ENCODE data around the gene UVRAG.

Gene UVRAG

DNA sequence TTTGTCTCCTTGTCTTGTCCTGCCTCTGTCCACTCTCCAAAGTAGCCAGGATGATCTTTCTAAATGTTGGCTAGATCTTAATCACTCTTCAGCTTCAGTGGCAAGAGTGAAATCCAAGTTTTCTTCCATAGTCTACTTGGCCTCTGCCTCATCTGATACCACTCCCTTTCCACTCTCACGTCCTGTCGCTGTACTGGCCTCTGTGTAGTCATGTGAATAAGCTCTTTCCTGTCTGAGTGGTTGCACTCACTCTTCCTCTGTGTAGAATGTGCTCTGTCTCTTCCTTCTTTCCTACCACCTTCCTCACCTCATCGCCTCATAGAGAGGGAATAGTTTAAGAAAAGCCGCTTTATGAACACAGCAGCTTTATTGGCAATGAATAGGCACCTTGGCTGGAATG, 304.8 kb downstream of the UVRAG start:
- DNase-seq: no peak

DNA sequence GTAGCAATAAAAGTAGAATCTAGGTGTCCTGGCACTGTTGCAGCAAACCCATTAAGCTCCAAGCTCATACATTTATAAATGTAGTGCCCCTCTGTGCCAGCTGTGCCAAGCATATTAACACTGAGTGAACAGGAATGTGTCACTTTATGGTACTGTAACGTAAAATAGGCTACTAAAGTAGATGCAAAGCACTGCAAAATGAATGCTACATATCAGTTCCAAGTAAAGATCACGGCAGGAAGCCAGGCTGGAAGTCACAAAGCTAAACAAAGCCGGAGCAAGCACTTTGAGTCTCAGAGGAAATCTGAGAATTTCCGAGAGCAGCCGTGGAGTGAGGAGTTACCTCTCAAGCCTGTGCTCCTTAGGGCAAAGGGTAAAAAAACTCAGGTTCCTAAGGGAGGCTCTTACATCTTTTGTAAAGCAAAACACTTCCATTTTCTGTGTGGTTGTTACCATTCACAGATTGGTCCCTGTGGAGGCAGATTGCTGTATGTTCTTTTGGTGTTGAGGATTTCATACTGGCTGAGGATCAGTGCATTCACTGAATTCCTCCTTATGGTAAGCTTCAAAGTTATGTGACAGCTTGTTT, 305.6 kb downstream of the UVRAG start:
- DNase-seq: no peak

DNA sequence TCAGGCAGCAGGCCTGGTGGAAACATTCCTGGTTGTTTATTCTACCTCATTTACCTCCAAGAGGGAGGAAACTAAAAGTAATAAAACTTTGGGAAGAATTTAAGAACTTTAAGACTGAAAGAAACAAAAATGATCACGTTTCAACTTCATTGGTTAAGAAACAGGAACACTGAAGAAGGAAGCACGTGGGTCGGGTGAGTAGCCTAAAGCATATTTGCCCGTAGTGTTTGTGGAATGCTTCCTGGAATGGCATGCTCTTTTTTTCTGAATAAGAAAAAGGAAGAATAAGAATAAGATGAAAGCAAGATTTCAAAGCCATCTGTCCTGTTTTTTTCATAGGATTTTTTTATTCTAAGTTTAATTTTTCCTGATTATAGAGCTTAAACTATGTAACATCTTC, 308.2 kb downstream of the UVRAG start:
- DNase-seq: peak; percentile 47 to 60

DNA sequence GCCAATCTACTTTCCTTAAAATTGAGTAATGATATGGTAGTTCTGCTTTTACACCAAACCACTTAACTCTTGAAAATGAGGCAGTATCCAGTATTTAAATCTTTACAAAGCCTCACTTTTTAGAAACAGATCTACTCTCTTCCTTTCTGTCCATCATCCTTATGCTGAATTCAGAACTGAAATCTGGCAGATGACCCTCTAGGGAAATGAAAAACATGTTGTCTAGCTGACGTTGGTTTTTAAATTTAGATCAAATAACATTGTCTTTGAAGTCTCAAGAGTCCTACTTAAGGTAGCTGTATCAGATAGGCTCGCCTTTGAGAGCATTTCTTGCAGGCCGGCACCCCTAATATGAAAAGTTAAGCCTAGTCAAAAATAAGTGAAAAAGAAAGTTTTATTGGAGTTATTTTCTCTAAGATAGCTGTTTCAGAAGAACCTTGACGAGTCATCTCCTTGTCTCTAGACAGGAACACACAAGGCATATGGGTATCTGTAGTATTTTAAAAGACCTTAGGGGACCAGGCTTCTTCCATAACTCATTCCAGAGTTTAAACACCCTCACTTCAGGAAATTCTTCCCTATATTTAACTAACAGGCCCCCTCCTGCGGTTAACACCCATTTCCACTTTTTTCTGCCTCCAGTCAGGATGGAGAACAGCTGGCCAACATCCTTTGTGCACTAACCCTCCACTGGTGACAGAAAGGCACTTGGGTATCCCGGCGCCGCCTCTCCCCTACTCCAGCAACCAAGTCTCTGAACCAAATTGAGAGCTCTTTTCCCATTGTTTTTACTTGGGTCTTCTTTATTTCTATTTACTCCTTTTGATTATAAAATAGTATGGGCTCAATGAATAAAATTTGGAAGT, 310.1 kb downstream of the UVRAG start:
- DNase-seq: peak in 1 of 2 donors; percentile 28

DNA sequence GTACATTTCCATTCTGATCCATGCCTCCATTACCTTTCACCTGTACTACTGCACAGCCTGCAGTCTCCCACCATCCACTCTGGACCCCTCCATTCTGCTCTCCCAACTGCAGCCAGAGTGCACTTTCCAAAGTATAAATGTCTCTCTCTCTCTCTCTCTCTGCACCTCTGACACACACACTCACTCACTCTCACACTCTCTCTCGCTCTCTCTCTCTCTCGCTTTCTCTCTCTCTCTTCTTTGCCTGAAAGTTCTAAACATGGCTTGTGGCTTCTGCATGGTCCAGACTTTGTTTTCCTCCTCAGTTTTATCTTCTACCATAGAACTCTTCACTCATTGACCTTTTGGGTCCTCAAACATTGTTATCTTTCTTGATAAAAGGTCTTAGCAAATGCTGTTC, 314.7 kb downstream of the UVRAG start:
- no peak for DNase-seq

GRCh38 chr11:76131142-76131541, 316.1 kb downstream of the UVRAG start:
- no peak for DNase-seq

- no peak for DNase-seq
Measured at GRCh38 chr11:76131671-76132631, 316.9 kb downstream of the UVRAG start.

DNA sequence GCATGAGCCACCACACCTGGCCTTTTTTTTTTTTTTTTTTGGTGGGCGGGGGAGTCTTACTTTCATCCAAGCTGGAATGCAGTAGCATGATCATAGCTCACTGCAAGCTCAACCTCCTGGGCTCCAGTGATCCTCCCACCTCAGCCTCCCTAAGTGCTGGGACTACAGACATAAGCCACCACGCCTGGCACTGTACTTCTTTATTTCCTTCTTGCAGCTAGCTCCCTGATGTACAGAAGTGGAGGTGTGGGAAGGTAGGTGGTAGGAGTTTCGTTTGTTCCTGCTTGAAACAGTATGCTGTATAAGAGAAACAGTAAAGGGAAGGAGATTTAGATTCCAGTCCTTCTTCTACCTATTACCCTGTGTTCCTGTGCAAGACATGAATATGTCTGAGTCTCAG, 319.2 kb downstream of the UVRAG start:
- DNase-seq: no peak

- no peak for DNase-seq
Measured at GRCh38 chr11:76135491-76135890, 320.5 kb downstream of the UVRAG start.

DNA sequence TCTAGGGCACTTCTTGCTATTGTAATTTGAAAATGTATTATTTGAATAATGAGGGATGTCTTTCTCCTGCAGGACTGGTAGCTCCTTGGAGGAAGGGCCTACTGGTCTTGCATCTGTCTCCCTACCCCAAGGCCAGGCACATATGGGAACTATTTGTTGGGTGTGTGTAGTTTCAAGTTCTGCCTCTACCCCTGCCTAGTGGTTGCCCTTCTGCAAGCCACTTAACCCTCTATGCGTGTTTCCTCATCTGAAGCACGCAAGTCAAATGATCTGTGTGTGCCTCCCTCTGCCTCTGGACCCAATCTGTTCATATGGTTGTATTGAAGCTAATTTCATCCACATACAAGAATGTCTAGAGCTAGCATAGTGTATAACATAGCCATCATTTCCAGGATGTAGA, 324.3 kb downstream of the UVRAG start:
- DNase-seq: peak; percentile 54 to 67

GRCh38 chr11:76140912-76141574, 326.0 kb downstream of the UVRAG start:
- no peak for DNase-seq

- no peak for DNase-seq
Measured at GRCh38 chr11:76141901-76142588, 327.0 kb downstream of the UVRAG start.

- DNase-seq: no peak
Measured at GRCh38 chr11:76143274-76143673, 328.3 kb downstream of the UVRAG start.

DNA sequence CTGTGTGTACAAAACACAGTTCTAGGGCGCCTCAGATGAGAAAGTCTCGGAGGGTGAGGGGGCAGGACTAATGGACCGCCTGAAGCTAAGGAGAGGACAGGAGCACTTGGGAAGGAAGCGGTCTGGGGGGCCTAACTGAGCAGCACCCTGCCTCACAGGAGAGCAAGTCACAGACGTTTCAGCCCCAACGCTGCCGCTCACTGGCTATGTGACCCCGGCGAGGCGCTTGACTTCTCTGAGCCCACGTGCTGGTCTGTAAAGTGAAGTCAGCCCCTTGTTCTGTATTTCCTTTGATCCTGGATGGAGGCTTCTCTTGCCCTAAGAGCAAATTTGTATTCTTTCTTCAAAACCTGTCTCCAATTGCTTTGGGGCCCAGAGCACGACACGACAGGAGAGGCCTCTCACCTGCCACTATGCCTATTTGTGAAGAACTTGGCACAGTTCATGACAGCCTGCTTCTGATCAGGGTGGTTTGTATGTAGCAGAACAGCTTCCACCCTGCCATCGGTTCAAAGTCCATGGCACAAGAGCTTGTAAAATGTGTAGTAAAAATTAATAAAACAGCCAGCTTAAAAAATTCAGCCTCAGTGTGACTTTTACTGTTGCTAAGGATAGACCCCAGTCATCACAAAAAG, 332.2 kb downstream of the UVRAG start:
- no peak for DNase-seq

DNA sequence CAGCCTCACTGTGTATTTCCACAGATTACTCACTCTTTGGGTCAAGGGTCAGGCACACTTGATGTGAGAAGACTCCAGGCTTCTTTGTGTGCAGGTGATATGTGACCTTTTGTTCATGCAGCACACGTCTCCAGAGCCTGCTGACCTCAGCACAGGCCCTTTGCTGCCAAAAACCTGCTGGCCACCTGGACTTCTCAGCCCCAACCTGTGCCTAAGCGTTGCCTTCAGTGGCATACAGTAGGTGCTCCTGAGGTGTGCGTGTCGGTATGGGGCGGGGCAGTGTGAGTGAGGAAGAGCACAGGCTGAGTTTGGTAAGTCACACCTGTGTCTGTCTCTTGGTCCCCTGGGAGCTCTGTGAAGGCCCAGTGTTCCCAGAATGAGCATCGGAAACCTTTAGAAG, 333.2 kb downstream of the UVRAG start:
- no peak for DNase-seq

DNA sequence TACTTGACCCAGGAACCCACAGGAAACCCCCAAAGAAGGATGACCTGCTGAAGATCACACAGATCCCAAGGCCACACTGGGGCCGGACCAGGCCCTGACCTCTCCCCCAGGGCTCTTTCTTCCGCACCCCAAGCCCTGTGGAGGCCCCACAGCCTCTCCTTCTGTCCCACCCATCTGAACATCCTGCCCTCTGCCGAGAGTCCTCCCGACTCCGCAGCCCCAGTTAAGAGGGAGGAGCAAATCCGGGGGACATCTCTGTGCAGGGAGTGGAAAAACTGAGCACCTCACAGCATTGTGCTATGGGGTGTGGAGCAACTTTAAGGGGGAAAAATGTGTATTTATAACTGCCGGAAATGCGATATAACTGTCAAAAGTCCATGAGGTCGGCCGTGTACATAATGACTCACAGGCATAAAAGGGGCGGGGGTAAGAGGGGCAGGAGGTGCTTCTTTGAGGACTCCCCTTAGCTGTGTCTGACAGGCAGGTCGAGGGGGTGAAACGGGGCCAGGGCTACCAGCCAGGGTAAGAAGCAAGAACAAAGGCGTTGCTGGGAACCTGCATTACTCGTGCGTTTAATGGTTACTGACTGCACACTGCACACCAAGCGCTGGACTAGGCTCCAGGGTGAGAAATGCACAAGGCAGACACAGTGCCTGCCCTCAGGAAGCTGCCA, 334.1 kb downstream of the UVRAG start:
- no peak for DNase-seq

DNA sequence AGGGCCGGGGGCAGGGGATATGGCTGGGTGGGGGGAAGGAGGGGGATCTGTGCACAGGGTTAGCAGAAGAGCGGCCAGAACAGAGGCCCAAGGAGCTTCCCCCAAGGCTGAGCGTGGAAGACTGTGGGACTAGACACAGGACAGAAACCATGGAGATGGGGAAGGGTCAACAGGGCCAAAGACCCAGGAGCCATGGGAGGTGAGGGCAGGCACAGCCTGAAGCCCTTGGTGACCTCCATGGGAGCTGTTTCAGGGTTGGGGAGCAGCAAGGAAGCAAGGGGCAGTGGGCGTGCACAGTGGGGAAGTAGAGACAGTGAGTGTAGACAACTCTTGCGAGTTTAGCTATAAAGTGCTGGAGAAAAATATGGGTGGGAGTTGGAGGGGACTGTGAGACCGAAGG, 334.7 kb downstream of the UVRAG start:
- no peak for DNase-seq

GRCh38 chr11:76150141-76150540, 335.1 kb downstream of the UVRAG start:
- DNase-seq: no peak

DNA sequence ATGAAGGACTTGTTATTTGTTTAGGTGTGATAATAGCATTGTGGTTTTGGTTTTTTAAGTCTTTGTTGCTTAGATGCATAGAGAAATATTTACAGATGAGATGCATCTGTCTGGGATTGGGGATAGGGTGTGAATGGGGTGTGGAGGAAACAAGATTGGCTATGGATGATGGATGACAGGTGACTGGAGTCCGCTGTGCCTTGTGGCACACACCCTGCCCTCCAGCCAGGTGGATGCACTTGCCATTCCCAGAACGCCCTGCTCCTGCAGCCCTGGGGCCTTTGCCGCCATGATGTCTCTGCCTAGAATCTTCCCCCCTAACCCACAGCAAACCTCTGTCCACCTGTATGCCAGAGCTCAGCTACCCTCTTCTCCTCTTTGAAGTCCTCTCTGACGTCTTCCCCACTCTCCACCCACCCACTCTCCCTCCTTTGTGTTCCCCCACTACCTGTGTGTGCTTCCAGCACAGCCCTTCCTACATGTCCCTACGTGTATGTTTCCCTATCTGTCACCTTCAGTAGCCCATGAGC, 336.6 kb downstream of the UVRAG start:
- DNase-seq: no peak

DNA sequence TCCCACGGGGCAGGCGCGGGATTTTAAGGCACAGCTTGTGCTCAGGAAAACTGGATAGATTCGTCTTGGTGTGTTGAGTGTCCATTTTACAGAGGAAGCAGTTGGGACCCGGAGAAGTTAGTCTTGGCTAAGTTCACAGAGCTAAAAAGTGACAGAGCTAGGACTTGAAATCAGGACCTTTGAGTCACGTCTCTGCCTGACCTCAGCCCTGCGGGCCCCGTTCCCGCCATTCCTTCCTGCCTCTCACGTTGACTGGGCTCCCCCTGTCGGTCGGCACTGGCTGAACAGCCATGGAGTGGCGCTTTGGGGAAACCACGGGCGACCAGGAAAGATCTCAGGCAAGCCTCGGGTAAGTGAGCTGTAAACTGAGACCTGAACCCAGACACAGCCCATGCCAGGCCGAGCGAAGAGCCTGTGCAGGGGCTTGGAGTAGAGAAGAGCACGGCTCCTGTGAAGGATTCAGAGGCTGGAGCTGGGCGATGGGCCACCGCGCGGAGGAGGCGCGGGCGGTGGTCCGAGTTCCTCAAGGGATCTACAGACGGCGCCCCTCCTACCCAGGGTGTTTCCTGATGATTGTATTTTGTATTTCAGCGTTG, 337.2 kb downstream of the UVRAG start:
- peak; percentile 79 to 82 for DNase-seq
